Umbilical cord (tissue), 2 donors: ENCODE measurements around the gene UNC119B. TPM values are rescaled to one million over a fixed set of nuclear protein-coding genes. Genes with fewer than 3 reads are reported as not detected.

Experiments used
- DNase-seq: peaks from one replicate; pipeline ENCODE4 v3.0.0-alpha.2; 2015; ENCODE audit warnings: low spot score
- total RNA-seq: library from RNA; depleted of rRNA; stranded (reverse); fragments of >200 nt; gene quantifications from one replicate; pipeline ENCODE4 v1.2.3, GENCODE V29; 2014; ENCODE audit warnings: low replicate concordance; ENCODE audit not compliant: insufficient read depth

Gene UNC119B
- total RNA-seq, 1 donor from 2014 or later, result 16.4 TPM

- DNase-seq, result no peak
These were observed 54.6 kb downstream of the UNC119B start for GRCh38 chr12:120764816-120765215.

DNA sequence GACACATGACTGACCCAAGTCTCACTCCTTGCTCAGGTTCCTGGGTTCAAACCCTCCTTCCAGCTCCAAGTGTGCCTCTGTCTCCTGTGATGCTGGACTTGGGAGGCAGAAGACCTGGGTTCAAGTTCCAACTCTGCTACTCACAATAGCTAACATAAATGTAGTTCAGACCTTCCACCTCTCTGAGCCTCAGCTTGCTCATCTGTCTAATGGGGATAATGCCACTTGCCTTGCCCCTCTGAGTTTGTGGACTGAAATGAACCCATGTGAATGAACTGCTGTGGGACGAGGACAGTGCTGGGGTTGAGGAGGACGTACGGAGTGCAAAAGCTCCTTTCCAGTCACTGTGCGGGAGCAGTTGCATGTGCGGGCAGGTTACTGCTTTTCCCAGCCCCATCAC lies 56.3 kb downstream of the UNC119B start:
- no peak for DNase-seq

GRCh38 chr12:120767071-120768024 lies 57.1 kb downstream of the UNC119B start:
- DNase-seq, result peak; percentile 25

DNA sequence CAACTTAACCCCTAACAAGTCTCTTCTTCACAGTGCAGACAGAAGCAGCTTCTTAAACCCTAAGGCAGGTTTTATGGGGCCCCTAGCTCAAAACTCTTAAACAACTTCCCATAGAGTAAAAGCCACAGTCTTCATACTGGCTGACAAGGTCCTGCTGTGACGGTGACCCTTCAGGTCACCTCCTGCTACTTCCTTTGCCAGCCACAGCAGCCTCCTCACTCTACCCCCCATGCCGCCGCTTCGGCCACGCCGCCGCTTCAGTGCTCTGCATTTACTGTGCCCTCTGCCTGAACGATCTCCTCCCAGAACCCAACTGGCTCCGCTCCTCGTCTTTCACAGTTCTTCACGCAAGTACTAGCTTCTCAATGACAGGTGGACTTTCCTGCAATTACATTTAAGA lies 60.8 kb downstream of the UNC119B start:
- DNase-seq, result no peak

Other genes with a start within 250 kb of the UNC119B start
- 86.7 TPM for gene SRSF9, start 240.7 kb upstream of the UNC119B start, total RNA-seq
- gene DYNLL1, start 214.3 kb upstream of the UNC119B start, total RNA-seq, result 202 TPM
- 23.1 TPM for gene COQ5, start 181.3 kb upstream of the UNC119B start, total RNA-seq
- 86.9 TPM for gene RNF10, start 176.1 kb upstream of the UNC119B start, total RNA-seq
- gene POP5, start 129.1 kb upstream of the UNC119B start, total RNA-seq, result 11.3 TPM
- 3.9 TPM for gene CABP1, start 69.8 kb upstream of the UNC119B start, total RNA-seq
- 64.0 TPM for gene MLEC, start 23.3 kb upstream of the UNC119B start, total RNA-seq
- 7.7 TPM for gene ACADS, start 15.4 kb downstream of the UNC119B start, total RNA-seq
- gene SPPL3, start 193.9 kb downstream of the UNC119B start, total RNA-seq, result 29.6 TPM